ENCODE data around the gene MUC6.

MUC6 gene

GRCh38 chr11:1036303-1036923 is at the start of gene MUC6:
TSS of gene MUC6 (minus strand) at chr11:1036718. CDS start at chr11:1036655, 63 bp downstream.
- Histone ChIP-seq H3K4me3 (ENCODE audit: low read depth in 1 of 2, low read length in 1 of 2) (no peak within 1 kb of the TSS), H3K36me3 (no peaks in the 10 kb centered on the region), H3K9me3 (no peaks in the 10 kb centered on the region), H3K4me1 (ENCODE audit: control insufficient read depth in 1 of 2, insufficient read depth in 1 of 2, low read depth in 1 of 2, low read length in 1 of 2) (no peaks in the 10 kb centered on the region), H3K27ac (no peak within 1 kb of the TSS), H3K27me3 (no peaks in the 10 kb centered on the region)
- TF ChIP-seq, protein P1, sequence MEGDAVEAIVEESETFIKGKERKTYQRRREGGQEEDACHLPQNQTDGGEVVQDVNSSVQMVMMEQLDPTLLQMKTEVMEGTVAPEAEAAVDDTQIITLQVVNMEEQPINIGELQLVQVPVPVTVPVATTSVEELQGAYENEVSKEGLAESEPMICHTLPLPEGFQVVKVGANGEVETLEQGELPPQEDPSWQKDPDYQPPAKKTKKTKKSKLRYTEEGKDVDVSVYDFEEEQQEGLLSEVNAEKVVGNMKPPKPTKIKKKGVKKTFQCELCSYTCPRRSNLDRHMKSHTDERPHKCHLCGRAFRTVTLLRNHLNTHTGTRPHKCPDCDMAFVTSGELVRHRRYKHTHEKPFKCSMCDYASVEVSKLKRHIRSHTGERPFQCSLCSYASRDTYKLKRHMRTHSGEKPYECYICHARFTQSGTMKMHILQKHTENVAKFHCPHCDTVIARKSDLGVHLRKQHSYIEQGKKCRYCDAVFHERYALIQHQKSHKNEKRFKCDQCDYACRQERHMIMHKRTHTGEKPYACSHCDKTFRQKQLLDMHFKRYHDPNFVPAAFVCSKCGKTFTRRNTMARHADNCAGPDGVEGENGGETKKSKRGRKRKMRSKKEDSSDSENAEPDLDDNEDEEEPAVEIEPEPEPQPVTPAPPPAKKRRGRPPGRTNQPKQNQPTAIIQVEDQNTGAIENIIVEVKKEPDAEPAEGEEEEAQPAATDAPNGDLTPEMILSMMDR (IDR thresholded peaks at IDR 0.05) = no peak

GRCh38 chr11:1085440-1086170 is 49.1 kb upstream of the MUC6 start:
- TF ChIP-seq, protein P1 (IDR thresholded peaks at IDR 0.05) = no peak
- H3K36me3 ChIP-seq = no peaks in the 10 kb centered on the region
- H3K4me1 ChIP-seq (ENCODE audit: control insufficient read depth in 1 of 2, insufficient read depth in 1 of 2, low read depth in 1 of 2, low read length in 1 of 2) = no peaks in the 10 kb centered on the region
- no peak overlapping the region for H3K27ac ChIP-seq
- no peak overlapping the region for H3K4me3 ChIP-seq (ENCODE audit: low read depth in 1 of 2, low read length in 1 of 2)
- no peaks in the 10 kb centered on the region for H3K27me3 ChIP-seq
- H3K9me3 ChIP-seq = no peaks in the 10 kb centered on the region

GRCh38 chr11:1084561-1085439 is 48.3 kb upstream of the MUC6 start:
- Histone ChIP-seq H3K4me1 (ENCODE audit: control insufficient read depth in 1 of 2, insufficient read depth in 1 of 2, low read depth in 1 of 2, low read length in 1 of 2) (no peaks in the 10 kb centered on the region), H3K27ac (no peak overlapping the region)

DNA sequence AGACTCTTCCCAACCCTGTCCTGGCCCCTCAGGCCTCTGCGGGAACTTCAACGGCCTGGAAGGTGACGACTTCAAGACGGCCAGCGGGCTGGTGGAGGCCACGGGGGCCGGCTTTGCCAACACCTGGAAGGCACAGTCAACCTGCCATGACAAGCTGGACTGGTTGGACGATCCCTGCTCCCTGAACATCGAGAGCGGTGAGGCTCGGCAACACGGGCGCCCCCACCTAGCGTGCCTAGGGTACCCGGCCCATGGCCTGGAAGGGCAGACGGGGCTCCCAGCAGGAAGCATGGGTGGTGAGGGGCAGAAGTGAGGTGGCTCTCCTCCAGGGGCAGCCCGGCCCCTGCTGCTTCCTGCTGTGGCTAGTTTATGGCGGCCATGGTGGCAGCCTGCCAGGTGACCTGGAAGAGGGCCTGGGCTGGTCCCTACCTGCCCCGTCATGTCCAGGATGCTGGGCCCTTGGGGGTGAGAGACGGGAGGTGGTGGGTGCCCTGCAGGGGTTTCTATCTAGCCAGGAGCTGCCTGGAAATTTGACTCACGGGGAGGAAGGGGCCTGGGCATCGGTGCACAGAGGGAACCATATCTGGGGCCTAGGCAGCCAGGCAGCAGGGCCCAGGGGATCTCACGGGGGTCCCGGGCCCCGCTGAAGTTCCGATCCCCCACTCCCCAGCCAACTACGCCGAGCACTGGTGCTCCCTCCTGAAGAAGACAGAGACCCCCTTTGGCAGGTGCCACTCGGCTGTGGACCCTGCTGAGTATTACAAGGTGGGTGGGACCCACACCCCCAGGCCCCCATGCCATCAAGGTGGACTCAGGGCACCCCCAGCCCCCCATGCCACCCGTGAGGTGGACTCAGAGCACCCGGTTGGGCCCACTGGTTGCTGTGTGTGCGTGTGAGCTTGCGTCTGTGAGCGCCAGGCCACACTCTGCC is 47.4 kb upstream of the MUC6 start:
- Histone ChIP-seq H3K4me1 (ENCODE audit: control insufficient read depth in 1 of 2, insufficient read depth in 1 of 2, low read depth in 1 of 2, low read length in 1 of 2) (no peaks in the 10 kb centered on the region), H3K27ac (no peak overlapping the region), H3K9me3 (no peaks in the 10 kb centered on the region), H3K36me3 (no peaks in the 10 kb centered on the region), H3K27me3 (no peaks in the 10 kb centered on the region), H3K4me3 (ENCODE audit: low read depth in 1 of 2, low read length in 1 of 2) (no peak overlapping the region)
- TF ChIP-seq, protein P1 (IDR thresholded peaks at IDR 0.05) = no peak

More at GRCh38 chr11:1084561-1085439, 48.3 kb upstream of the MUC6 start:
- TF ChIP-seq, protein P1 (IDR thresholded peaks at IDR 0.05) = no peak
- Histone ChIP-seq H3K4me3 (ENCODE audit: low read depth in 1 of 2, low read length in 1 of 2) (no peak overlapping the region), H3K36me3 (no peaks in the 10 kb centered on the region), H3K9me3 (no peaks in the 10 kb centered on the region), H3K27me3 (no peaks in the 10 kb centered on the region)
